ENCODE measurements around the gene VSIG1.

GRCh38 chrX:108022491-108023089 lies 22.3 kb upstream of the VSIG1 start:
- TF ChIP-seq CTCF (IDR thresholded peaks at IDR 0.05; ENCODE audit: insufficient read depth, low read depth, low read length), result no peak
- TF ChIP-seq EZH2 (IDR thresholded peaks at IDR 0.05; ENCODE audit: insufficient read depth, low read length), result no peak

All from astrocyte (in vitro differentiated cells and primary cell).